Dedifferentiated amniotic fluid mesenchymal stem cell (primary cell): ENCODE measurements around the gene GRIA4.

Experiments
- DNase-seq: peaks from one replicate; pipeline ENCODE4 v3.0.0-alpha.2; 2016; ENCODE audit errors: extremely low spot score

Gene GRIA4

GRCh38 chr11:105639527-105639926 lies 29.7 kb downstream of the GRIA4 start:
- no peak for DNase-seq

GRCh38 chr11:105641433-105641832 lies 31.6 kb downstream of the GRIA4 start:
- DNase-seq = no peak

- no peak for DNase-seq
Measured at GRCh38 chr11:105642870-105643269, 33.0 kb downstream of the GRIA4 start.

- no peak for DNase-seq
Measured at GRCh38 chr11:105644839-105645573, 35.1 kb downstream of the GRIA4 start.

- DNase-seq = no peak
Measured at GRCh38 chr11:105647780-105648179, 37.9 kb downstream of the GRIA4 start.

- DNase-seq = no peak
Measured at GRCh38 chr11:105648762-105649161, 38.9 kb downstream of the GRIA4 start.

GRCh38 chr11:105665281-105665680 lies 55.4 kb downstream of the GRIA4 start:
- no peak for DNase-seq

GRCh38 chr11:105667441-105667840 lies 57.6 kb downstream of the GRIA4 start:
- no peak for DNase-seq

- DNase-seq = no peak
Measured at GRCh38 chr11:105670811-105671210, 60.9 kb downstream of the GRIA4 start.

GRCh38 chr11:105673089-105673488 lies 63.2 kb downstream of the GRIA4 start:
- DNase-seq = peak; percentile 38

- no peak for DNase-seq
Measured at GRCh38 chr11:105689631-105690030, 79.8 kb downstream of the GRIA4 start.

GRCh38 chr11:105690467-105690866 lies 80.6 kb downstream of the GRIA4 start:
- no peak for DNase-seq

GRCh38 chr11:105693075-105693759 lies 83.3 kb downstream of the GRIA4 start:
- no peak for DNase-seq

GRCh38 chr11:105696000-105696399 lies 86.1 kb downstream of the GRIA4 start:
- DNase-seq = no peak

- no peak for DNase-seq
Measured at GRCh38 chr11:105697291-105697690, 87.4 kb downstream of the GRIA4 start.

GRCh38 chr11:105699203-105699602 lies 89.3 kb downstream of the GRIA4 start:
- no peak for DNase-seq

- no peak for DNase-seq
Measured at GRCh38 chr11:105700271-105700670, 90.4 kb downstream of the GRIA4 start.

GRCh38 chr11:105701098-105701497 lies 91.2 kb downstream of the GRIA4 start:
- DNase-seq = no peak

GRCh38 chr11:105705786-105706530 lies 96.1 kb downstream of the GRIA4 start:
- DNase-seq = no peak

GRCh38 chr11:105713106-105713505 lies 103.2 kb downstream of the GRIA4 start:
- DNase-seq = no peak

- DNase-seq = no peak
Measured at GRCh38 chr11:105713696-105714095, 103.8 kb downstream of the GRIA4 start.

- DNase-seq = no peak
Measured at GRCh38 chr11:105718641-105719040, 108.8 kb downstream of the GRIA4 start.
